ENCODE measurements around the gene NUP214. TPM values are rescaled to one million over a fixed set of nuclear protein-coding genes. Genes with fewer than 3 reads are reported as not detected.
A peak's percentile ranks its signal among the peaks of the same experiment; 100 is the strongest.
"Not testable (repeated sequence)": the region's sequence is repeated elsewhere in the genome, so short reads cannot be mapped to it uniquely, and the experiment has no call there.

Gene NUP214
- total and polyA plus RNA-seq, 7 experiments from 2014 or later = 18.2 to 116 (median 80.5) TPM

- H3K4me3 ChIP-seq (ENCODE audit: low read length) = peak overlapping the region; percentile 61
These were observed 141.2 kb downstream of the NUP214 start for GRCh38 chr9:131266266-131267229.

DNA sequence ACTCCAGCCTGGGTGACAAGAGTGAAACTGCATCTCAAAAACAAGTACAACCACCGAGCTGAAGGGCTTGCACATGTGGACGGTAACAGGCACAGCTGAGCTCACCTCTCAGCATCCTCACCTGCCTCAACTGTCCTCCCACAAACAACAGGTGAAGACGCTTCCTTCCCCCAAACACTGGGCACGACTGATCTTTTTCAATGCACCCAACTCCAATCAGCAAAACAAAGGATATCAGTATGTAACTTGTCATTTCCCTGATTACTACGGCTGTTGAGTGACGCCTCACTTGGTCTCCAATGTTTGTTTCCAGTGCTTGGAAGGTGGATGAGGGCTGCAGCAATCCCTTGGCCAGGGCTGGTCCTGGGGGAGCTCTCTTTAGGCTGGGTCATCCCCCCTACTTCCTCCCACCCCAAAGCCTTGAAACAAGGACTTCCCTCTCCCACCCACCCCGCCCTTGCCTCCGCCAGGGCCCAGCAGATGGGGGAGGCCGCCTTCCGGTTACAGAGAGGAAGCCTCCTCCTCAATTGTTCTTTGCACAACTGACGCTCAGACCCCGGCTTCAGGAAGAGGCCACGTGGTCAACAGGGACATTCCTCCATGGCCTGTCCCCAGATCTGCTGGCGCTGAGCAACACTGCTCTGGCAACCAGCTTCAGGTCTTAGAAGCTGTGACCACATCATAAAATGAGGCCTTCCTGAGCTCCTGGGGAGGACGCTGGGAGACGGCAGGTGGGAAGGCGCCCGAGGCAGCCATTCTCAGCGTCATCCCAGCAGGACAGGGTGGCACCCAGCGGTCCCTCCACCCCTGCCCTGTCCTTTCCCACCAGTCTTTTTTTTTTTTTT is 145.0 kb downstream of the NUP214 start:
- Mint-ChIP-seq H3K9me3 (peaks cover 0 to 1% (median 0%) of the 10 kb centered on the region in 11 donors), H3K27ac (peak overlapping the region; percentile 95 to 100 (median 99)), H3K4me3 (peak overlapping the region; percentile 83 to 100 (median 92)), H3K27me3 (no peaks in the 10 kb centered on the region), H3K36me3 (peaks cover 0 to 65% (median 26%) of the 10 kb centered on the region in 5 donors), H3K4me1 (peaks cover 30 to 61% (median 50%) of the 10 kb centered on the region in 7 donors)
- Histone ChIP-seq H3K36me3 (ENCODE audit: control insufficient read depth in 2 of 3, insufficient read depth in 3 of 3, low read length in 3 of 3) (peaks cover 0 to 24% (median 0%) of the 10 kb centered on the region in 3 experiments), H3K27me3 (ENCODE audit: control insufficient read depth in 2 of 2, insufficient read depth in 2 of 2, low read length in 2 of 2) (no peaks in the 10 kb centered on the region), H3K4me3 (ENCODE audit: low read length) (peak overlapping the region; percentile 74), H3K9me3 (ENCODE audit: control insufficient read depth in 2 of 3, low read length in 3 of 3) (no peaks in the 10 kb centered on the region), H3K4me1 (ENCODE audit: control insufficient read depth in 2 of 2, insufficient read depth in 2 of 2, low read length in 2 of 2) (peaks cover 50 to 63% of the 10 kb centered on the region in 2 donors), H3K27ac (ENCODE audit: low read depth, low read length) (peak overlapping the region; percentile 96)
- CTCF ChIA-PET = interaction anchor here (0.7 to 5.0 kb wide), 6 partner anchors 14 to 114 kb away, joined by 3 to 44 read pairs (median 4); no protein-coding TSS in a partner anchor
- intact Hi-C loops (cut with micrococcal nuclease) = loop anchor here (1.0 to 10.0 kb wide), 6 partner anchors 8 to 1084 kb away; partner anchors contain the start of genes POMT1 (in 1 of the 2), PRRC2B (in 1 of the 2) and SETX (in 1 of the 2)
- ATAC-seq = peak; percentile 16
- peak in 8 of 9 donors; percentile 49 to 70 (median 64) for DNase-seq
- POLR2A ChIA-PET = interaction anchor here (0.6 to 16.2 kb wide), 10 partner anchors 9 to 134 kb away, joined by 3 to 886 read pairs (median 4); no protein-coding TSS in a partner anchor

More at GRCh38 chr9:131266266-131267229, 141.2 kb downstream of the NUP214 start:
- peaks cover 66 to 78% of the 10 kb centered on the region in 2 donors for H3K4me1 ChIP-seq (ENCODE audit: control insufficient read depth in 2 of 2, insufficient read depth in 2 of 2, low read length in 2 of 2)
- POLR2A ChIA-PET = interaction anchor here (0.6 to 16.2 kb wide), 6 partner anchors 9 to 106 kb away, joined by 4 to 886 read pairs (median 37); partner anchors contain the start of gene FAM78A
- ATAC-seq (peak; percentile 24), DNase-seq (peak in 7 of 9 donors; percentile 43 to 76 (median 54))
- H3K9me3 Mint-ChIP-seq = peaks cover 0 to 4% (median 0%) of the 10 kb centered on the region in 11 donors
- intact Hi-C loops (cut with micrococcal nuclease) = loop anchor here in 1 of 2 donors (1.0 to 10.0 kb wide), 3 partner anchors 8 to 1766 kb away; partner anchors contain the start of genes FNBP1 and GTF3C5
- peaks cover 6 to 48% (median 15%) of the 10 kb centered on the region in 5 donors for H3K36me3 Mint-ChIP-seq
- no peaks in the 10 kb centered on the region for H3K27me3 ChIP-seq (ENCODE audit: control insufficient read depth in 2 of 2, insufficient read depth in 2 of 2, low read length in 2 of 2)
- H3K4me1 Mint-ChIP-seq = peaks cover 57 to 89% (median 73%) of the 10 kb centered on the region in 7 donors
- H3K27me3 Mint-ChIP-seq = no peaks in the 10 kb centered on the region
- peak overlapping the region; percentile 96 for H3K27ac ChIP-seq (ENCODE audit: low read depth, low read length)
- H3K9me3 ChIP-seq (ENCODE audit: control insufficient read depth in 2 of 3, low read length in 3 of 3) = no peaks in the 10 kb centered on the region
- CTCF ChIA-PET = interaction anchor here (0.6 to 5.0 kb wide), 5 partner anchors 8 to 89 kb away, joined by 3 to 44 read pairs (median 3); no protein-coding TSS in a partner anchor
- H3K36me3 ChIP-seq (ENCODE audit: control insufficient read depth in 2 of 3, insufficient read depth in 3 of 3, low read length in 3 of 3) = peaks cover 0 to 12% (median 5%) of the 10 kb centered on the region in 3 experiments
- H3K27ac Mint-ChIP-seq = peak overlapping the region; percentile 82 to 100 (median 99)
- H3K4me3 Mint-ChIP-seq = peak overlapping the region; percentile 82 to 99 (median 88)

GRCh38 chr9:131271016-131271273 is 145.6 kb downstream of the NUP214 start:
- POLR2A ChIA-PET = interaction anchor here (1.0 to 16.2 kb wide), 6 partner anchors 8 to 134 kb away, joined by 3 to 886 read pairs (median 28); no protein-coding TSS in a partner anchor
- H3K4me3 ChIP-seq (ENCODE audit: low read length) = peak overlapping the region; percentile 74
- H3K4me1 Mint-ChIP-seq = peaks cover 25 to 57% (median 45%) of the 10 kb centered on the region in 7 donors

DNA sequence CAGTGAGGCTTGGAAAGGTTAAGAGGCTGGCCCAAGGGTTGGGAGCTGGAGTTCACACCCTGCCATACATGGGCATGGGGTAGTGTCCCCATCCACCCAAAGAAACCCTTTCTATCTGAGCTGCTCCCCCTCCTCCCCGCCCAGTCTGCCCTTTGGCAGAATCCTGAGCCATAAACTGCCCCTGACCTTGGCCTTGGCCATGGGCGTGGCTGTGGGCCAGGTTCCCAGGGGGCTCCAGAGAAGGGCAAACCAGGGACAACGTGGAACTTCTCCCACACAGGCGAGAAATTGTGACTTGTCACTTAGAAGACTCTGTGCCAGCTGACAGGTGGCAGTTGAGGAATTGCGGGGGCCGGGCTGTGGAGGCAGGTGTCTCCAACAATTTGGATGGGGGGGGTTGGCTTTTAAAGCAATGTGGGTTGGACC is 146.1 kb downstream of the NUP214 start:
- CTCF ChIA-PET = interaction anchor here (1.0 to 1.1 kb wide), 2 partner anchors 15 to 19 kb away, joined by 4 to 9 read pairs; no protein-coding TSS in a partner anchor
- DNase-seq = no peak
- no peak for ATAC-seq
- peaks cover 39 to 52% of the 10 kb centered on the region in 2 donors for H3K4me1 ChIP-seq (ENCODE audit: control insufficient read depth in 2 of 2, insufficient read depth in 2 of 2, low read length in 2 of 2)
- intact Hi-C loops (cut with micrococcal nuclease) = loop anchor here (2.0 to 10.0 kb wide), 5 partner anchors 123 to 1083 kb away; partner anchors contain the start of genes POMT1 (in 1 of the 2), PRRC2B (in 1 of the 2) and SETX (in 1 of the 2)
- H3K27me3 ChIP-seq (ENCODE audit: control insufficient read depth in 2 of 2, insufficient read depth in 2 of 2, low read length in 2 of 2) = no peaks in the 10 kb centered on the region
- no peaks in the 10 kb centered on the region for H3K9me3 ChIP-seq (ENCODE audit: control insufficient read depth in 2 of 3, low read length in 3 of 3)
- H3K4me3 ChIP-seq (ENCODE audit: low read length) = peak overlapping the region; percentile 74
- H3K27me3 Mint-ChIP-seq = no peaks in the 10 kb centered on the region
- H3K36me3 Mint-ChIP-seq = peaks cover 0 to 69% (median 32%) of the 10 kb centered on the region in 5 donors
- H3K27ac ChIP-seq (ENCODE audit: low read depth, low read length) = peak overlapping the region; percentile 96
- H3K4me3 Mint-ChIP-seq = peak overlapping the region; percentile 83 to 100 (median 92)
- peaks cover 0 to 35% (median 0%) of the 10 kb centered on the region in 3 experiments for H3K36me3 ChIP-seq (ENCODE audit: control insufficient read depth in 2 of 3, insufficient read depth in 3 of 3, low read length in 3 of 3)
- POLR2A ChIA-PET = interaction anchor here (0.7 to 16.2 kb wide), 8 partner anchors 8 to 133 kb away, joined by 3 to 886 read pairs (median 8); no protein-coding TSS in a partner anchor
- peak overlapping the region; percentile 95 to 100 (median 99) for H3K27ac Mint-ChIP-seq
- peaks cover 0 to 6% (median 0%) of the 10 kb centered on the region in 11 donors for H3K9me3 Mint-ChIP-seq
- H3K4me1 Mint-ChIP-seq = peaks cover 19 to 51% (median 40%) of the 10 kb centered on the region in 7 donors

More at GRCh38 chr9:131271016-131271273, 145.6 kb downstream of the NUP214 start:
- CTCF ChIA-PET = interaction anchor here (0.9 to 1.1 kb wide), 3 partner anchors 15 to 101 kb away, joined by 3 to 9 read pairs (median 4); no protein-coding TSS in a partner anchor
- peaks cover 44 to 58% of the 10 kb centered on the region in 2 donors for H3K4me1 ChIP-seq (ENCODE audit: control insufficient read depth in 2 of 2, insufficient read depth in 2 of 2, low read length in 2 of 2)
- H3K9me3 ChIP-seq (ENCODE audit: control insufficient read depth in 2 of 3, low read length in 3 of 3); H3K9me3 Mint-ChIP-seq; H3K27me3 ChIP-seq (ENCODE audit: control insufficient read depth in 2 of 2, insufficient read depth in 2 of 2, low read length in 2 of 2); DNase-seq; ATAC-seq; H3K27me3 Mint-ChIP-seq: not testable (repeated sequence)
- peak overlapping the region; percentile 96 for H3K27ac ChIP-seq (ENCODE audit: low read depth, low read length)
- intact Hi-C loops (cut with micrococcal nuclease) = loop anchor here (2.0 to 10.0 kb wide), 5 partner anchors 124 to 1084 kb away; partner anchors contain the start of genes POMT1 (in 1 of the 2), PRRC2B (in 1 of the 2) and SETX (in 1 of the 2)
- peak overlapping the region; percentile 83 to 100 (median 92) for H3K4me3 Mint-ChIP-seq
- H3K36me3 ChIP-seq (ENCODE audit: control insufficient read depth in 2 of 3, insufficient read depth in 3 of 3, low read length in 3 of 3) = peaks cover 0 to 30% (median 0%) of the 10 kb centered on the region in 3 experiments
- H3K36me3 Mint-ChIP-seq = peaks cover 0 to 71% (median 32%) of the 10 kb centered on the region in 5 donors
- peak overlapping the region; percentile 95 to 100 (median 99) for H3K27ac Mint-ChIP-seq

DNA sequence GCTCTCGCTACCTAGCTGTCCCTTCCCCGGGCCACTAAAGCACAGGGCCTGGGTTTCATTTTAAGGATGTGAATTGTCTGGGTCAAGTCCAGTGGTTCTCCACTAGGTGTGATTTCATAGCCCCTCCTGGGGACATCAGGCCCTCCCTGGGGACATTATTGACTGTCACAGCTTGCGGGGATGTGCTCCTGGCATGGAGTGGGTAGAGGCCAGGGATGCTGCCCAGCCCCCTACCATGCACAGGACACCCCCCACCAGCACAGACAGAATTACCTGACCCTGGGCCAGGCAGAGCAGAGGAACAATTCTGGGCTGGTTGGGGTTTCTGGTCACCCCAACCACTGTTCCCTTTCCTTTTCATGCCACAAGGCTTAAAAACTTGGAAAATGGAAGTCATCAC is 146.8 kb downstream of the NUP214 start:
- Mint-ChIP-seq H3K9me3 (peaks cover 0 to 6% (median 0%) of the 10 kb centered on the region in 11 donors), H3K27me3 (no peaks in the 10 kb centered on the region), H3K4me1 (peaks cover 12 to 44% (median 33%) of the 10 kb centered on the region in 7 donors), H3K27ac (peak overlapping the region; percentile 95 to 100 (median 99)), H3K4me3 (peak overlapping the region; percentile 83 to 100 (median 92)), H3K36me3 (peaks cover 0 to 65% (median 32%) of the 10 kb centered on the region in 5 donors)
- CTCF ChIA-PET = interaction anchor here (1.4 to 1.7 kb wide), 2 partner anchors 15 to 64 kb away, joined by 4 to 5 read pairs; no protein-coding TSS in a partner anchor
- ATAC-seq = no peak
- H3K36me3 ChIP-seq (ENCODE audit: control insufficient read depth in 2 of 3, insufficient read depth in 3 of 3, low read length in 3 of 3) = peaks cover 0 to 35% (median 0%) of the 10 kb centered on the region in 3 experiments
- intact Hi-C loops (cut with micrococcal nuclease) = loop anchor here (5.0 to 10.0 kb wide), 4 partner anchors 230 to 1083 kb away; partner anchors contain the start of genes POMT1 (in 1 of the 2) and SETX (in 1 of the 2)
- H3K9me3 ChIP-seq (ENCODE audit: control insufficient read depth in 2 of 3, low read length in 3 of 3) = no peaks in the 10 kb centered on the region
- POLR2A ChIA-PET = interaction anchor here (0.7 to 16.2 kb wide), 7 partner anchors 17 to 100 kb away, joined by 3 to 886 read pairs (median 11); no protein-coding TSS in a partner anchor
- H3K4me1 ChIP-seq (ENCODE audit: control insufficient read depth in 2 of 2, insufficient read depth in 2 of 2, low read length in 2 of 2) = peaks cover 32 to 45% of the 10 kb centered on the region in 2 donors
- H3K4me3 ChIP-seq (ENCODE audit: low read length) = peak overlapping the region; percentile 74
- no peak for DNase-seq
- H3K27me3 ChIP-seq (ENCODE audit: control insufficient read depth in 2 of 2, insufficient read depth in 2 of 2, low read length in 2 of 2) = no peaks in the 10 kb centered on the region
- peak overlapping the region; percentile 96 for H3K27ac ChIP-seq (ENCODE audit: low read depth, low read length)
